Endothelial cell of umbilical vein (primary cell): ENCODE measurements around the gene SCYL3. TPM values are rescaled to one million over a fixed set of nuclear protein-coding genes. Genes with fewer than 3 reads are reported as not detected.

Experiments used
- BruUV-seq: library from RNA; stranded (reverse); fragments of 400-500 nt; replicated peaks from 2 replicates; lab custom pipeline; 2021; lab: Mats Ljungman, UMichigan
- CTCF ChIA-PET: fragments of 300-600, 350-600 bp; sonication (Branson Sonifier 250); formaldehyde crosslinking; loops from one replicate; lab custom pipeline; 2021; ENCODE audit warnings: antibody characterized with exemption, inconsistent platforms; lab: Charles Lee
- POLR2A ChIA-PET: fragments of 300-600, 350-600 bp; sonication (Branson Sonifier 250); formaldehyde crosslinking; loops from one replicate; lab custom pipeline; 2021; ENCODE audit warnings: antibody characterized with exemption, inconsistent platforms; lab: Charles Lee
- DNase-seq: peaks from one replicate; pipeline ENCODE4 v3.0.0-alpha.2; 2011; ENCODE audit warnings: low read depth, low spot score
- FAIRE-seq: peaks from 2 replicates; lab custom pipeline; 2011; peaks lifted over from hg19 to GRCh38; lab: Jason Lieb, UNC
- H2AFZ ChIP-seq: 2 replicates; pipeline ENCODE4 v1.6.0; 2012; ENCODE audit warnings: low read depth, low read length, control low read depth, inconsistent platforms
- H3K27ac ChIP-seq: 2 replicates; pipeline ENCODE4 v1.5.1; 2011; ENCODE audit warnings: low read depth, mild to moderate bottlenecking, control low read depth, low read length, moderate library complexity; ENCODE audit not compliant: insufficient read depth
- H3K27me3 ChIP-seq, 2 experiments: 2 replicates each; pipeline versions ENCODE4 v1.6.0 to v1.6.1; 2011; ENCODE audit warnings: low read length in 2 of 2, mixed read lengths in 1 of 2; ENCODE audit not compliant: control insufficient read depth in 2 of 2, insufficient read depth in 2 of 2
- H3K36me3 ChIP-seq, 2 experiments: 2 replicates in 1 of 2; 3 replicates in 1 of 2; pipeline ENCODE4 v1.5.1; 2011; ENCODE audit warnings: low read length in 2 of 2, mild to moderate bottlenecking in 1 of 2, moderate library complexity in 1 of 2; ENCODE audit not compliant: control insufficient read depth in 2 of 2, insufficient read depth in 2 of 2; ENCODE audit errors: extremely low read depth in 1 of 2
- H3K4me1 ChIP-seq: 3 replicates; pipeline ENCODE4 v1.5.1; 2011; ENCODE audit warnings: mild to moderate bottlenecking, low read length; ENCODE audit not compliant: control insufficient read depth, insufficient read depth; ENCODE audit errors: extremely low read depth
- H3K4me2 ChIP-seq: 2 replicates; pipeline ENCODE4 v1.6.1; 2011; ENCODE audit warnings: low read length, control low read depth, mixed read lengths; ENCODE audit not compliant: insufficient read depth
- H3K4me3 ChIP-seq, 3 experiments: fragments of 200-600 bp in 1 of 3; sonication (generic), shearing (Covaris generic) in 1 of 3; replicated peaks in 1 of 3; 2 replicates each; pipeline ENCODE4 v1.5.1; 2011 to 2016; ENCODE audit warnings: control low read depth in 3 of 3, low read length in 3 of 3, mild to moderate bottlenecking in 2 of 3, inconsistent platforms in 1 of 3, low read depth in 1 of 3, moderate library complexity in 1 of 3; ENCODE audit not compliant: insufficient read depth in 1 of 3
- H3K79me2 ChIP-seq: 2 replicates; pipeline ENCODE4 v1.6.0; 2012; ENCODE audit warnings: low read length, inconsistent platforms; ENCODE audit not compliant: control insufficient read depth, insufficient read depth
- H3K9ac ChIP-seq: replicated peaks from 2 replicates; pipeline ENCODE3; 2011; ENCODE audit warnings: low read length, control low read depth; ENCODE audit not compliant: insufficient read depth; ENCODE audit errors: extremely low read depth
- H3K9me1 ChIP-seq: replicated peaks from 3 replicates; pipeline ENCODE4 v1.6.0; 2011; ENCODE audit warnings: mild to moderate bottlenecking, low read length; ENCODE audit not compliant: control insufficient read depth, insufficient read depth; ENCODE audit errors: extremely low read depth
- H3K9me3 ChIP-seq: replicated peaks from 2 replicates; pipeline ENCODE4 v1.5.1; 2012; ENCODE audit warnings: low read length, inconsistent platforms; ENCODE audit not compliant: control insufficient read depth, insufficient read depth
- H4K20me1 ChIP-seq: replicated peaks from 2 replicates; pipeline ENCODE3; 2011; ENCODE audit warnings: mild to moderate bottlenecking, low read length; ENCODE audit not compliant: control insufficient read depth, insufficient read depth; ENCODE audit errors: extremely low read depth
- CTCF ChIP-seq, 2 donors: IDR thresholded peaks; 1 replicate in 1 of 2; 2 replicates in 1 of 2; pipeline ENCODE4 v1.5.1; 2011; ENCODE audit warnings: low read length in 2 of 2, mild to moderate bottlenecking in 2 of 2, moderate library complexity in 2 of 2, control low read depth in 1 of 2, inconsistent platforms in 1 of 2, low read depth in 1 of 2; ENCODE audit not compliant: insufficient read depth in 1 of 2; ENCODE audit errors: extremely low read depth in 1 of 2
- EZH2 ChIP-seq: IDR thresholded peaks from 2 replicates; pipeline ENCODE4 v1.6.1; 2012; ENCODE audit warnings: borderline replicate concordance, low read depth, mild to moderate bottlenecking, moderate library complexity, low read length, inconsistent platforms; ENCODE audit not compliant: severe bottlenecking
- FOS ChIP-seq: IDR thresholded peaks from 2 replicates; pipeline ENCODE4 v1.6.1; 2011; ENCODE audit warnings: mild to moderate bottlenecking, low read length, moderate library complexity, borderline replicate concordance; ENCODE audit not compliant: insufficient read depth
- GATA2 ChIP-seq: IDR thresholded peaks from 2 replicates; pipeline ENCODE4 v1.7.0; 2011; ENCODE audit warnings: low read depth, mild to moderate bottlenecking, moderate library complexity, mixed read lengths, low read length; ENCODE audit not compliant: insufficient read length, insufficient read depth
- JUN ChIP-seq: IDR thresholded peaks from 2 replicates; pipeline ENCODE4 v1.6.1; 2011; ENCODE audit warnings: borderline replicate concordance, low read depth; ENCODE audit not compliant: insufficient read length, insufficient read depth
- MAX ChIP-seq: IDR thresholded peaks from 2 replicates; pipeline ENCODE4 v1.6.1; 2011; ENCODE audit not compliant: insufficient read depth, insufficient read length
- MYC ChIP-seq: IDR thresholded peaks from one replicate; pipeline ENCODE4 v1.6.1; 2011; ENCODE audit warnings: mild to moderate bottlenecking, low read depth, low read length
- POLR2A ChIP-seq: IDR thresholded peaks from 2 replicates; pipeline ENCODE4 v1.6.1; 2012; ENCODE audit warnings: low read depth, mild to moderate bottlenecking, control low read depth, low read length
- POLR2AphosphoS5 ChIP-seq: IDR thresholded peaks from 2 replicates; pipeline ENCODE4 v1.6.1; 2012; ENCODE audit warnings: low read depth, mild to moderate bottlenecking, control low read depth, low read length, moderate library complexity; ENCODE audit not compliant: insufficient read depth
- dilution Hi-C: fragments of 300-500 bp; cut with MboI; formaldehyde crosslinking; loops from one replicate; pipeline ENCODE4 v1.15.0; 2019; ENCODE audit warnings: low sequenced_read_pairs; ENCODE audit not compliant: extremely low pct_ligation_motif_present
- intact Hi-C: fragments of 100-400 bp; cut with micrococcal nuclease; formaldehyde crosslinking; loops from one replicate; pipeline ENCODE4 v1.10.0; 2022
- polyA plus RNA-seq, 4 experiments: library from polyadenylated mRNA; depleted of rRNA in 3 of 4; stranded (reverse) in 3 of 4; unstranded in 1 of 4; fragments of >200 nt; gene quantifications; 2 replicates each; pipeline versions ENCODE4 v1.2.1 to v1.2.3, GENCODE V29; 2011 to 2012; ENCODE audit warnings: missing spikeins in 1 of 4
- total RNA-seq: library from RNA; stranded (reverse); gene quantifications from 2 replicates; pipeline ENCODE4 v1.2.3, GENCODE V29; 2021

SCYL3 gene
- total and polyA plus RNA-seq, 2 donors (not counting 3 experiments of a cell fraction or from before 2014, with no cell fraction given) = 3.3 to 6.2 TPM

GRCh38 chr1:169924829-169925228 lies 31.1 kb upstream of the SCYL3 start:
- Histone ChIP-seq H3K79me2 (no peaks in the 10 kb centered on the region), H3K27me3 (no peaks in the 10 kb centered on the region), H3K4me2 (no peak overlapping the region), H3K36me3 (no peaks in the 10 kb centered on the region), H3K27ac (no peak overlapping the region), H3K9me1 (no peaks in the 10 kb centered on the region), H3K4me1 (no peaks in the 10 kb centered on the region), H3K4me3 (no peak overlapping the region), H4K20me1 (no peaks in the 10 kb centered on the region), H3K9me3 (no peaks in the 10 kb centered on the region), H2AFZ (no peak overlapping the region), H3K9ac (no peak overlapping the region)
- BruUV-seq = no TSS peak
- dilution Hi-C loops = no loop called here
- CTCF ChIA-PET = no interaction called here
- FAIRE-seq = no peak
- TF ChIP-seq POLR2A = no peak
- no peak for TF ChIP-seq CTCF (IDR thresholded peaks at IDR 0.05; ENCODE audit: extremely low read depth in 1 of 2, insufficient read depth in 1 of 2, low read depth in 1 of 2, low read length in 2 of 2)
- TF ChIP-seq FOS = no peak
- no peak for TF ChIP-seq EZH2
- no peak for TF ChIP-seq POLR2AphosphoS5
- no peak for TF ChIP-seq JUN
- no peak for TF ChIP-seq MYC
- TF ChIP-seq GATA2 = no peak
- no peak for TF ChIP-seq MAX
- intact Hi-C loops = loop anchor here (5.0 to 10.0 kb wide), 3 partner anchors 370 to 610 kb away; partner anchors contain the start of gene GORAB
- no peak for DNase-seq
- POLR2A ChIA-PET = no interaction called here
